ENCODE data around the gene SLC25A3. TPM values are rescaled to one million over a fixed set of nuclear protein-coding genes. Genes with fewer than 3 reads are reported as not detected.

The SLC25A3 gene
- 318 TPM for total RNA-seq (2013)
- polyA plus RNA-seq (100 to 1,000 TPM; 325 to 453 (median 342) TPM), polyA minus RNA-seq (132 and 176 TPM in 2 replicates), total RNA-seq (182 to 388 (median 312) reads per million in 11 experiments)

- no peak for TF ChIP-seq CTCF (IDR thresholded peaks at IDR 0.05)
- peaks cover 2% of the 10 kb centered on the region in 3 donors for H3K27me3 Mint-ChIP-seq (ENCODE audit: low read depth in 3 of 3)
- peaks cover 18 to 27% of the 10 kb centered on the region in 2 donors for H3K4me1 ChIP-seq (ENCODE audit: control insufficient read depth in 1 of 2, insufficient read depth in 2 of 2, low read length in 2 of 2)
- WGBS (ENCODE audit: insufficient coverage), result under 1% methylated on average over 59 of the region's 67 CpGs
- H3K4me3 ChIP-seq (replicated peaks in 1 of 3; ENCODE audit: low read depth in 2 of 3, low read length in 3 of 3), result peak within 1 kb of the TSS; percentile 87 to 93 (median 87)
- H3K36me3 ChIP-seq (replicated peaks in 1 of 2; ENCODE audit: control insufficient read depth in 1 of 2, insufficient read depth in 2 of 2, low read length in 2 of 2), result peaks cover 32 to 33% of the 10 kb centered on the region in 2 donors
- peak within 1 kb of the TSS; percentile 90 to 97 for H3K4me3 Mint-ChIP-seq
- intact Hi-C loops (cut with micrococcal nuclease), result loop anchor here (2.0 to 5.0 kb wide), 2 partner anchors 51 to 54 kb away; partner anchors contain the start of genes APAF1 (in 2 of the 2) and IKBIP (in 1 of the 2)
- H3K36me3 Mint-ChIP-seq, result peaks cover 27 to 31% of the 10 kb centered on the region in 2 donors
- H3K9me3 Mint-ChIP-seq, result peaks cover 0 to 2% (median 0%) of the 10 kb centered on the region in 7 donors
- no peaks in the 10 kb centered on the region for H3K27me3 ChIP-seq (ENCODE audit: control insufficient read depth in 2 of 2, insufficient read depth in 2 of 2, low read length in 2 of 2)
- H3K4me2 ChIP-seq (replicated peaks; ENCODE audit: extremely low read depth, low read length, poor library complexity, severe bottlenecking), result peak within 1 kb of the TSS; percentile 96
- peak within 1 kb of the TSS; percentile 81 for H2AFZ ChIP-seq (ENCODE audit: insufficient read depth, low read depth, low read length, poor library complexity, severe bottlenecking)
- H3K9ac ChIP-seq (ENCODE audit: insufficient read depth, low read length, poor library complexity, severe bottlenecking), result peak within 1 kb of the TSS; percentile 96
- DNase-seq, result peak; percentile 98 to 99 (median 98)
- peak within 1 kb of the TSS; percentile 92 to 95 for H3K27ac ChIP-seq (ENCODE audit: low read depth in 1 of 2, low read length in 2 of 2)
- H4K20me1 ChIP-seq (ENCODE audit: insufficient read depth, low read length), result peaks cover 43% of the 10 kb centered on the region
- no peaks in the 10 kb centered on the region for H3K9me3 ChIP-seq (replicated peaks in 1 of 2; ENCODE audit: control insufficient read depth in 1 of 2, insufficient read depth in 1 of 2, low read length in 2 of 2)
- H3K4me1 Mint-ChIP-seq, result peaks cover 24% of the 10 kb centered on the region
- H3K79me2 ChIP-seq (ENCODE audit: insufficient read depth, low read length), result peaks cover 50% of the 10 kb centered on the region
- H3K27ac Mint-ChIP-seq, result peak within 1 kb of the TSS; percentile 95 to 99 (median 97)
Observed at GRCh38 chr12:98593351-98594049, at the start of gene SLC25A3. Gene SLC25A3 (plus strand): TSS chr12:98593686. CDS start chr12:98593979, 293 bp downstream.

- H3K9ac ChIP-seq (ENCODE audit: insufficient read depth, low read length, poor library complexity, severe bottlenecking), result no peak overlapping the region
- H3K79me2 ChIP-seq (ENCODE audit: insufficient read depth, low read length), result peaks cover 83% of the 10 kb centered on the region
- no peaks in the 10 kb centered on the region for H3K4me1 ChIP-seq (ENCODE audit: control insufficient read depth in 1 of 2, insufficient read depth in 2 of 2, low read length in 2 of 2)
- no peak overlapping the region for H2AFZ ChIP-seq (ENCODE audit: insufficient read depth, low read depth, low read length, poor library complexity, severe bottlenecking)
- no peaks in the 10 kb centered on the region for H3K9me3 Mint-ChIP-seq
- no peaks in the 10 kb centered on the region for H3K9me3 ChIP-seq (replicated peaks in 1 of 2; ENCODE audit: control insufficient read depth in 1 of 2, insufficient read depth in 1 of 2, low read length in 2 of 2)
- peak overlapping the region in 1 of 7 donors; percentile 10 for H3K27ac Mint-ChIP-seq
- no peak overlapping the region for H3K4me3 Mint-ChIP-seq
- no peak overlapping the region for H3K4me3 ChIP-seq (replicated peaks in 1 of 3; ENCODE audit: low read depth in 2 of 3, low read length in 3 of 3)
- H3K27ac ChIP-seq (ENCODE audit: low read depth in 1 of 2, low read length in 2 of 2), result no peak overlapping the region
- peaks cover 61 to 82% of the 10 kb centered on the region in 2 donors for H3K36me3 Mint-ChIP-seq
- intact Hi-C loops (cut with micrococcal nuclease), result no loop called here
- H3K36me3 ChIP-seq (replicated peaks in 1 of 2; ENCODE audit: control insufficient read depth in 1 of 2, insufficient read depth in 2 of 2, low read length in 2 of 2), result peaks cover 78 to 97% of the 10 kb centered on the region in 2 donors
- no peaks in the 10 kb centered on the region for H3K27me3 Mint-ChIP-seq (ENCODE audit: low read depth in 3 of 3)
- TF ChIP-seq CTCF (IDR thresholded peaks at IDR 0.05), result no peak
- H3K4me1 Mint-ChIP-seq, result no peaks in the 10 kb centered on the region
- no peaks in the 10 kb centered on the region for H3K27me3 ChIP-seq (ENCODE audit: control insufficient read depth in 2 of 2, insufficient read depth in 2 of 2, low read length in 2 of 2)
- H4K20me1 ChIP-seq (ENCODE audit: insufficient read depth, low read length), result peaks cover 60% of the 10 kb centered on the region
- no peak for DNase-seq
- H3K4me2 ChIP-seq (replicated peaks; ENCODE audit: extremely low read depth, low read length, poor library complexity, severe bottlenecking), result no peak overlapping the region
Observed at GRCh38 chr12:98543701-98544100, 49.8 kb upstream of the SLC25A3 start.

Data from CD14-positive monocyte (primary cell).